GM23338 (cell line): ENCODE results near the gene SYNGR3. TPM values are rescaled to one million over a fixed set of nuclear protein-coding genes. Genes with fewer than 3 reads are reported as not detected.

Experiments
- ATAC-seq: fragments of 200-7000 bp; cut with Tn5 transposase; 3 replicates; pipeline ENCODE4 v1.9.1; 2020
- DNase-seq: peaks from one replicate; pipeline ENCODE4 v3.0.0-alpha.2; 2015; ENCODE audit warnings: low spot score
- H2AFZ ChIP-seq: fragments of 200-600 bp; sonication (generic); 2 replicates; pipeline ENCODE4 v1.8.0; 2016; ENCODE audit warnings: antibody characterized with exemption, mild to moderate bottlenecking, moderate library complexity
- H3F3A ChIP-seq: fragments of 200-600 bp; sonication (generic); replicated peaks from 2 replicates; pipeline ENCODE4 v1.8.0; 2017; ENCODE audit warnings: antibody characterized with exemption, mixed run types, low read depth
- H3K27ac ChIP-seq: fragments of 200-600 bp; sonication (generic); 2 replicates; pipeline ENCODE4 v1.6.1; 2016; ENCODE audit warnings: low read depth
- H3K27me3 ChIP-seq: fragments of 200-600 bp; sonication (generic); 2 replicates; pipeline ENCODE4 v1.8.0; 2016; ENCODE audit warnings: mild to moderate bottlenecking, mixed run types, moderate library complexity; ENCODE audit not compliant: insufficient read depth
- H3K36me3 ChIP-seq: fragments of 200-600 bp; sonication (generic); 2 replicates; pipeline ENCODE4 v1.8.0; 2016; ENCODE audit warnings: mild to moderate bottlenecking; ENCODE audit not compliant: insufficient read depth
- H3K4me1 ChIP-seq: fragments of 200-600 bp; sonication (generic); 2 replicates; pipeline ENCODE4 v1.8.0; 2016; ENCODE audit warnings: mild to moderate bottlenecking, moderate library complexity; ENCODE audit not compliant: insufficient read depth
- H3K4me2 ChIP-seq: fragments of 200-600 bp; sonication (generic); 2 replicates; pipeline ENCODE4 v1.7.1; 2017; ENCODE audit warnings: mixed run types
- H3K4me3 ChIP-seq: fragments of 200-600 bp; sonication (generic); 2 replicates; pipeline ENCODE4 v1.6.1; 2016; ENCODE audit warnings: mixed run types
- H3K79me2 ChIP-seq: fragments of 200-600 bp; sonication (generic); replicated peaks from 2 replicates; pipeline ENCODE4 v1.8.0; 2017; ENCODE audit warnings: mild to moderate bottlenecking; ENCODE audit not compliant: insufficient read depth
- H3K9me2 ChIP-seq: fragments of 200-600 bp; sonication (generic); 2 replicates; pipeline ENCODE4 v1.8.0; 2017; ENCODE audit not compliant: insufficient read depth
- H4K20me1 ChIP-seq: fragments of 200-600 bp; sonication (generic); replicated peaks from 2 replicates; pipeline ENCODE4 v1.8.0; 2017; ENCODE audit warnings: mild to moderate bottlenecking; ENCODE audit not compliant: insufficient read depth
- H3K27ac Mint-ChIP-seq: 2 replicates; pipeline ENCODE4 v1.8.0; 2020; ENCODE audit warnings: inconsistent platforms, mild to moderate bottlenecking, moderate library complexity, mixed read lengths
- H3K27me3 Mint-ChIP-seq: 3 replicates; pipeline ENCODE4 v1.8.0; 2022; ENCODE audit warnings: low read depth, mild to moderate bottlenecking, moderate library complexity, mixed read lengths, inconsistent platforms; ENCODE audit not compliant: insufficient read depth, poor library complexity
- H3K36me3 Mint-ChIP-seq: 3 replicates; pipeline ENCODE4 v1.8.0; 2021; ENCODE audit warnings: low read depth, mild to moderate bottlenecking, inconsistent platforms, moderate library complexity, mixed read lengths
- H3K4me1 Mint-ChIP-seq: 3 replicates; pipeline ENCODE4 v1.8.0; 2020; ENCODE audit warnings: mild to moderate bottlenecking, inconsistent platforms, mixed read lengths
- H3K4me3 Mint-ChIP-seq: 3 replicates; pipeline ENCODE4 v1.8.0; 2021; ENCODE audit warnings: moderate library complexity, mild to moderate bottlenecking, inconsistent platforms, mixed read lengths
- H3K9me3 Mint-ChIP-seq: 3 replicates; pipeline ENCODE4 v1.8.0; 2020; ENCODE audit warnings: moderate library complexity, mild to moderate bottlenecking, inconsistent platforms, mixed read lengths
- CREB1 ChIP-seq: fragments of 250-450 bp; sonication (Bioruptor Pico); IDR thresholded peaks from 2 replicates; pipeline ENCODE4 v1.5.0; 2020; ENCODE audit warnings: low read depth, mild to moderate bottlenecking, moderate library complexity
- CTCF ChIP-seq, 2 experiments: fragments of 200-600 bp in 1 of 2; sonication (generic) in 1 of 2; conservative IDR thresholded peaks; 2 replicates each; pipeline versions ENCODE4 v1.5.1 to v1.6.1; 2016 to 2017; ENCODE audit warnings: antibody characterized with exemption in 2 of 2, low read depth in 2 of 2, mild to moderate bottlenecking in 2 of 2, moderate library complexity in 1 of 2
- ETS1 ChIP-seq: IDR thresholded peaks from 2 replicates; pipeline ENCODE4 v1.6.1; 2016; ENCODE audit warnings: antibody characterized with exemption
- EZH2 ChIP-seq: fragments of 200-600 bp; sonication (generic); IDR thresholded peaks from one replicate; pipeline ENCODE4 v1.8.0; 2017; ENCODE audit warnings: antibody characterized with exemption, mild to moderate bottlenecking, low read depth; ENCODE audit not compliant: unreplicated experiment
- EZH2phosphoT487 ChIP-seq: fragments of 200-600 bp; sonication (generic); IDR thresholded peaks from one replicate; pipeline ENCODE4 v1.8.1; 2018; ENCODE audit warnings: antibody characterized with exemption; ENCODE audit not compliant: unreplicated experiment
- NANOG ChIP-seq: IDR thresholded peaks from 2 replicates; pipeline ENCODE4 v1.6.1; 2016; ENCODE audit warnings: antibody characterized with exemption, borderline replicate concordance
- POLR2AphosphoS5 ChIP-seq: IDR thresholded peaks from 2 replicates; pipeline ENCODE4 v1.6.1; 2016; ENCODE audit warnings: antibody characterized with exemption, low read depth
- REST ChIP-seq: IDR thresholded peaks from one replicate; pipeline ENCODE4 v1.6.1; 2018; ENCODE audit warnings: antibody characterized with exemption; ENCODE audit not compliant: unreplicated experiment
- STAT1 ChIP-seq: IDR thresholded peaks from one replicate; pipeline ENCODE4 v1.6.1; 2016; ENCODE audit warnings: antibody characterized with exemption; ENCODE audit not compliant: unreplicated experiment
- ZNF331 ChIP-seq: fragments of 250-450 bp; sonication (Bioruptor Pico); IDR thresholded peaks from 2 replicates; pipeline ENCODE4 v1.5.0; 2020; ENCODE audit warnings: low read depth, mild to moderate bottlenecking, moderate library complexity
- polyA plus RNA-seq: library from polyadenylated mRNA; unstranded; fragments of >200 nt; fragmentation: Nextera tagmentation; extraction: Ambion mirVana; gene quantifications from 2 replicates; pipeline ENCODE4 v1.2.1, GENCODE V29; 2016
- total RNA-seq: library from RNA; depleted of rRNA; stranded (reverse); fragments of >200 nt; shearing (Covaris generic); gene quantifications from 2 replicates; pipeline ENCODE4 v1.2.3, GENCODE V29; 2014
- TF ChIP-seq, protein P1 (sequence below): fragments of 250-450 bp; sonication (Bioruptor Pico); IDR thresholded peaks from 2 replicates; pipeline ENCODE4 v1.5.0; 2020; ENCODE audit warnings: mild to moderate bottlenecking, moderate library complexity

SYNGR3 gene
- total and polyA plus RNA-seq, 2 experiments from 2014 or later: 45.4 to 77.7 TPM

DNA sequence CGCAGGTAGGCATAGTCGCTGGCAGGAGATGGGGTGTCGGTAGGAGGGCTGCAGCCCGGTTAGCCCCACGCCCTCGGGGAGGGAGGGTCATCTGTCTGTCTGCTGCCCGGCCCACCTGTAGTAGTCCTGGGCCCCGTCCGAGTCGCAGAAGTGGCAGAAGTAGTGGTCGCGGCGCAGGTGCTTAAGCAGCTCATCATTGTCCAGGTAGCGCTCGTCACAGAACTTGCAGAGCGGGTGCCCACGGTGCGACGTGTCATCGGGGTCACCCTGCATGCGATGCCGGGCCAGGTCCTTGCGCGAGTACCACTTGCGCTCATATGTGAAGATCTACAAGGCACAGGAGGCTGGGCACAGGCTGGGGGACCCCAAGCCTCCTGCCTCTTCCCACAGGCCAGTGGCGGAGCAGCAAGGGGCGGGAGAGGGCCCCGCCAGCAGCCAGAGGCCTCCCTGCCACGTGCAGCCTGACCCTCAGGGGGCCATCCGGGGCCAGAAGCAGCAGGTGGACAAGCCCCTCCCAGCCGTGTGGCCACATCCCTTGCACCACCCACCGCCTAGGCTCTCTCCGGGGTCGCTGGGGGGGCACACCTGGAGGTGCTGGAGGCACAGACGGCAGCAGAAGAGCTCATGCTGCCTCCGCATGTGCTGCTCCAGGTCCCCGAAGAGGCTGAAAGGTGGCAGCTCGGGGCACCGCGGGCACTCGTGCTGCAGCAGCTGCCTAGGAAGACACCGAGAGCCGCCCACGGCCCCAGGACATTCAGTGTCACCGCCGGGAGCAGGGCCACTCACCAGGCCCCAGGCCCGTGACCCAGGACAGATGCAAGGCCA is 12.8 kb downstream of the SYNGR3 start:
- Mint-ChIP-seq H3K27me3 (peaks cover 4% of the 10 kb centered on the region), H3K36me3 (peaks cover 27% of the 10 kb centered on the region), H3K9me3 (no peaks in the 10 kb centered on the region), H3K27ac (no peak overlapping the region), H3K4me3 (no peak overlapping the region), H3K4me1 (peaks cover 20% of the 10 kb centered on the region)
- Histone ChIP-seq H3F3A (peaks cover 23% of the 10 kb centered on the region; the same call in 1 of the 2 replicates), H3K27me3 (no peaks in the 10 kb centered on the region), H3K79me2 (peaks cover 25% of the 10 kb centered on the region), H3K4me1 (peaks cover 8% of the 10 kb centered on the region; the same call in 1 of the 2 replicates), H3K4me2 (no peak overlapping the region), H3K9me2 (no peaks in the 10 kb centered on the region), H3K36me3 (no peaks in the 10 kb centered on the region; the same call in 1 of the 2 replicates), H3K27ac (no peak overlapping the region), H3K4me3 (no peak overlapping the region), H2AFZ (no peak overlapping the region), H4K20me1 (peaks cover 27% of the 10 kb centered on the region)
- DNase-seq (no peak), ATAC-seq (no peak)
- TF ChIP-seq POLR2AphosphoS5: no peak
- TF ChIP-seq CREB1 (CRISPR knock-in tag): no peak
- no peak for TF ChIP-seq CTCF (conservative IDR thresholded peaks at IDR 0.05; ENCODE audit: low read depth in 2 of 2)
- TF ChIP-seq NANOG: no peak
- no peak for TF ChIP-seq EZH2
- TF ChIP-seq, protein P1, sequence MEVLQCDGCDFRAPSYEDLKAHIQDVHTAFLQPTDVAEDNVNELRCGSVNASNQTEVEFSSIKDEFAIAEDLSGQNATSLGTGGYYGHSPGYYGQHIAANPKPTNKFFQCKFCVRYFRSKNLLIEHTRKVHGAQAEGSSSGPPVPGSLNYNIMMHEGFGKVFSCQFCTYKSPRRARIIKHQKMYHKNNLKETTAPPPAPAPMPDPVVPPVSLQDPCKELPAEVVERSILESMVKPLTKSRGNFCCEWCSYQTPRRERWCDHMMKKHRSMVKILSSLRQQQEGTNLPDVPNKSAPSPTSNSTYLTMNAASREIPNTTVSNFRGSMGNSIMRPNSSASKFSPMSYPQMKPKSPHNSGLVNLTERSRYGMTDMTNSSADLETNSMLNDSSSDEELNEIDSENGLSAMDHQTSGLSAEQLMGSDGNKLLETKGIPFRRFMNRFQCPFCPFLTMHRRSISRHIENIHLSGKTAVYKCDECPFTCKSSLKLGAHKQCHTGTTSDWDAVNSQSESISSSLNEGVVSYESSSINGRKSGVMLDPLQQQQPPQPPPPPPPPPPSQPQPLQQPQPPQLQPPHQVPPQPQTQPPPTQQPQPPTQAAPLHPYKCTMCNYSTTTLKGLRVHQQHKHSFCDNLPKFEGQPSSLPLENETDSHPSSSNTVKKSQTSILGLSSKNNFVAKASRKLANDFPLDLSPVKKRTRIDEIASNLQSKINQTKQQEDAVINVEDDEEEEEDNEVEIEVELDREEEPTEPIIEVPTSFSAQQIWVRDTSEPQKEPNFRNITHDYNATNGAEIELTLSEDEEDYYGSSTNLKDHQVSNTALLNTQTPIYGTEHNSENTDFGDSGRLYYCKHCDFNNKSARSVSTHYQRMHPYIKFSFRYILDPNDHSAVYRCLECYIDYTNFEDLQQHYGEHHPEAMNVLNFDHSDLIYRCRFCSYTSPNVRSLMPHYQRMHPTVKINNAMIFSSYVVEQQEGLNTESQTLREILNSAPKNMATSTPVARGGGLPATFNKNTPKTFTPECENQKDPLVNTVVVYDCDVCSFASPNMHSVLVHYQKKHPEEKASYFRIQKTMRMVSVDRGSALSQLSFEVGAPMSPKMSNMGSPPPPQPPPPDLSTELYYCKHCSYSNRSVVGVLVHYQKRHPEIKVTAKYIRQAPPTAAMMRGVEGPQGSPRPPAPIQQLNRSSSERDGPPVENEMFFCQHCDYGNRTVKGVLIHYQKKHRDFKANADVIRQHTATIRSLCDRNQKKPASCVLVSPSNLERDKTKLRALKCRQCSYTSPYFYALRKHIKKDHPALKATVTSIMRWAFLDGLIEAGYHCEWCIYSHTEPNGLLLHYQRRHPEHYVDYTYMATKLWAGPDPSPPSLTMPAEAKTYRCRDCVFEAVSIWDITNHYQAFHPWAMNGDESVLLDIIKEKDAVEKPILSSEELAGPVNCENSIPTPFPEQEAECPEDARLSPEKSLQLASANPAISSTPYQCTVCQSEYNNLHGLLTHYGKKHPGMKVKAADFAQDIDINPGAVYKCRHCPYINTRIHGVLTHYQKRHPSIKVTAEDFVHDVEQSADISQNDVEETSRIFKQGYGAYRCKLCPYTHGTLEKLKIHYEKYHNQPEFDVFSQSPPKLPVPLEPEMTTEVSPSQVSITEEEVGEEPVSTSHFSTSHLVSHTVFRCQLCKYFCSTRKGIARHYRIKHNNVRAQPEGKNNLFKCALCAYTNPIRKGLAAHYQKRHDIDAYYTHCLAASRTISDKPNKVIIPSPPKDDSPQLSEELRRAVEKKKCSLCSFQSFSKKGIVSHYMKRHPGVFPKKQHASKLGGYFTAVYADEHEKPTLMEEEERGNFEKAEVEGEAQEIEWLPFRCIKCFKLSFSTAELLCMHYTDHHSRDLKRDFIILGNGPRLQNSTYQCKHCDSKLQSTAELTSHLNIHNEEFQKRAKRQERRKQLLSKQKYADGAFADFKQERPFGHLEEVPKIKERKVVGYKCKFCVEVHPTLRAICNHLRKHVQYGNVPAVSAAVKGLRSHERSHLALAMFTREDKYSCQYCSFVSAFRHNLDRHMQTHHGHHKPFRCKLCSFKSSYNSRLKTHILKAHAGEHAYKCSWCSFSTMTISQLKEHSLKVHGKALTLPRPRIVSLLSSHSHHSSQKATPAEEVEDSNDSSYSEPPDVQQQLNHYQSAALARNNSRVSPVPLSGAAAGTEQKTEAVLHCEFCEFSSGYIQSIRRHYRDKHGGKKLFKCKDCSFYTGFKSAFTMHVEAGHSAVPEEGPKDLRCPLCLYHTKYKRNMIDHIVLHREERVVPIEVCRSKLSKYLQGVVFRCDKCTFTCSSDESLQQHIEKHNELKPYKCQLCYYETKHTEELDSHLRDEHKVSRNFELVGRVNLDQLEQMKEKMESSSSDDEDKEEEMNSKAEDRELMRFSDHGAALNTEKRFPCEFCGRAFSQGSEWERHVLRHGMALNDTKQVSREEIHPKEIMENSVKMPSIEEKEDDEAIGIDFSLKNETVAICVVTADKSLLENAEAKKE: no peak
- TF ChIP-seq STAT1: no peak
- no peak for TF ChIP-seq EZH2phosphoT487
- no peak for TF ChIP-seq ETS1
- TF ChIP-seq ZNF331: no peak
- no peak for TF ChIP-seq REST
